GM19099 (cell line): ENCODE data around the gene KRT79.

Source experiments
- POLR2A ChIP-seq: IDR thresholded peaks from 3 replicates; pipeline ENCODE4 v1.6.1; 2011; ENCODE audit warnings: low read depth; ENCODE audit not compliant: insufficient read length; ENCODE audit errors: extremely low read depth

Gene KRT79

DNA sequence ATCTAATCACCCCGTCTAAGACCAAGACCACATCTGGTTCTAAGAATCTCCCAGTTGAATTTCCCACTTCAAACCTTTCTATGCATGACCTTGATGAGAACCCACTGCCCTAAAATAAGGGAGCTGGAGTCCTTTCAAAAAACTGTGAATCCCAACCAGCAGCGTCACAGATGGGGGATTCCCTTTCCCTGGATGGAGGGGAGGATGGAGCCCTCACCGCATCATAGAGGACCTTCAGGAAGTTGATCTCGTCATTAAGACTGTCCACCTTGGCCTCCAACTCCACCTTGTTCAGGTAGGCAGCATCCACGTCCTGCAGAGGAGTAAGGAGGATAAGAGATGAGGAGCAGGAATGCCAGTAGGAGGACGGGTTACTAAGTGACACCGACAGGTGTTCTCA is 24.9 kb downstream of the KRT79 start:
- no peak for TF ChIP-seq POLR2A

DNA sequence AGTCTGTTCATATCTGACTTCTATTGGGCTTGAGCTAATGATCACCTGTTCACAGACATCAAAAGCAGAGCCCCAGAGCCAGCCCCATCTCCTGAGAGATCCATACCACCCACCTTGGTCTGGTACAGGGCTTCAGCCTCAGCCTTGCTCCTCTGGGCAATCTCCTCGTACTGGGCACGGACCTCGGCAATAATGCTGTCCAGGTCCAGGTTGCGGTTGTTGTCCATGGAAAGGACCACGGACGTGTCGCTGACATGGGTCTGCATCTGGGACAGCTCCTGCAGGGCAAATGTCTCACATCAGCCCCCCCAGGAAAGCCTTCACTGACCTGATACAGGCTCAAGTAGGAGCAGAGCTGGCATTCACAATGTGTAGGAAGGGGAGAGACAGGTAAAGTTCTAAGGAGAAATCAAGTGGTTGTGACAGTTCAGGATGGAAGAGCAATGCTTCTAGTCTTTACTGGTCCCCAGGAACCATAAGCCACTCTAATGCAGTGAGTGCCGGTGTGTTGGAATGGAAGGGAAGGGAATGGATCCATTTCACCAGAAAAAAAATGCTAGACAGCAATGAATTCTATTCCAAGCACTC is 25.4 kb downstream of the KRT79 start:
- no peak for TF ChIP-seq POLR2A

DNA sequence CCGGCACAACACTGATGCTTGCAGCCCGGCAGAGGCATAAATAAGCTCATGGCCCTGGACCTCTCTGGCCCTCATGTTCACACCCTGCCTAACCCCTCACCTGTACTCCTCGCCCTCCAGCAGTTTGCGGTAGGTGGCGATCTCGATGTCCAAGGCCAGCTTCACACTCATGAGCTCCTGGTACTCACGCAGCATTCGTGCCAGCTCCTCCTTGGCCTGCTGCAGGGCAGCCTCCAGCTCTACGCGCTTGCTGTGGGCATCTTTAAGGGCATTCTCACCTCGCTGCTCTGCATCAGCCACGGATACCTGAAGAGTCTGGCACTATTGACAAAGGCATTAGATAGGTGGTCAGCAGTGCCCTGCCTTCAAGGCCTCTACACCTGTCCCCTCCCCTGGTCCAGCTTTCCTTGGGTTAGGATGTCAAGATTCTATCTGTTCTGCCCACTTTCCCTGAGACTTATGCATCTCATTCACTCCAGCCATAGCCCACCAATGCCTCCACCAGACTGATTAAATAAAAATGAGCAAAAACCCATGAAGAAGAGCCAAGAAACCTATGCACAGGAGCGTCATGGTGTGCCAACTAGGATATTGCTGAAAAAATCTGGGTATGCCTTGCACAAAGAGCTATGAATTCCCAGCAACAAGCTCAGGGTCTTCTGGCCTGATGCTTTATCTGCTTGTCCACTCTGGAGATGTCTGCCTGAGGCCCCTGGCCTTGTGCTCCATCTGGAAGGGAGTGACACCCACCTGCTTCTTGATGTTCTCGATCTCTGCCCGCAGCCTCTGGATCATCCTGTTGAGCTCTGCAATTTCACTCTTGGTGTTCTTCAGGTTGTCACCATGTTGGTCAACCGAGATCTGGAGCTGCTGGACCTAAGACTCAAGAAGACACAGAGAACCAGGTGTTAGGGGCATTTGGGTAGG is 26.3 kb downstream of the KRT79 start:
- TF ChIP-seq POLR2A, result no peak

DNA sequence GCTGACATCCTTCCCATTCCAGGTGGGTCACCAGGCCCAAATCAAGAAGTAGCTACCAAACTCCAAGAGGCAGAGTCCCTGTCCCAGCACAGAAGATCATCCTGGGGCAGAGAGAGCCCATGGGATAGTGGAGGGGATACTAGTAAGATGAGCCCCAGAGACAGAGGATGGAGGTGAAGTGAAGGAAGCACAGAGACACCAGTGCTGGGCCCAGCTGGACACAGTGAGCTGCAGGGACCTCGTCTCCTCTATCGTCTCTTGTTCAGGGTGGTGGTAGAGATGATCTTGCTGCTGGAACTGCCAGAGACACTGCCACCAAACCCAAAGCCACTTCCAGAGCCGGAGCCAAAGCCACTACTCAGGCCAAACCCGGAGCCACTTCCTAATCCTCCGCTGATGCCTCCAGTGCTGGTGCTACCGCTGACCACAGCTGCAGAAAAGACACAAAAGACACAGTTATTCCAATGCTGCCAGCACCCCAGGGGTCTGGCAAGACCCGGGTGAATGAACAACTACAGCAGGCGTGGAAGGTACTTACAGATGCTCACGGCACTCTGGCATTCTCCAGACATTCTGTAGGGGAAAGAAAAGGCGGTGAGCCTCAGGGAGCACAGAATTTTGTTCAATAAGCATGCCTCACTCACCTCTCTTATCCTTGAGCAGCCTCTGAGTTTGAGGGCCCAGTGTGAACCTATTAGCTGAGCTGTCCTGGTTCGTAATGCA is 27.1 kb downstream of the KRT79 start:
- no peak for TF ChIP-seq POLR2A

DNA sequence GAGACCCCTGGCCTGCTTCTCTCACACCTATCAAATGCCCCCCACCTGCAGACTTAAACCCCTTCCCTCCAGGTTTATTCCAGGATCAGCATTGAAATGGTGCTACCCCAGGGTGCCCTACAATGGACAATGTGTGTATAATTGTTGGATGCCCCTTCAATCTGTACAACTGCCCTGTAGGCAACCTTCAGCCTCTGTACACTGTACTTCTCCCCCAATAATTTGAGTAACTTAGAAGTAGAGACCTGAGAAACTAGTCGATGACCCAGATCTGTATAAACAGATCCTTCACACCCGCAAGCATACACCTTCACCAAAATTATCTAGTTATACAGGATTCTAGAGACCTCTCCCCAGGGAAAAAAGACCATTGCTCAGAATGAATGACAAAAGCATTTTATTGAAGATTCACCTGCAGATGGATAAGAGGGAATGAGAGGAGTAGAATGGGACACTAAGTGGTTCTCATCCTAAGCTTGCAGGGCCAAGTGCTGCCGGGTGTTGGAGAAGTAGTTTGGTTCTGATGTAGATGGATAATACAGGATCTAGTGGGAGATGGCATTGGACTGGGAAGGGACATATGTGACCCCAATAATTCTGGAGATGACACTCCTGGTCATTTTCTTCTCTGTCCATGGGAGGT is 27.8 kb downstream of the KRT79 start:
- TF ChIP-seq POLR2A, result no peak

DNA sequence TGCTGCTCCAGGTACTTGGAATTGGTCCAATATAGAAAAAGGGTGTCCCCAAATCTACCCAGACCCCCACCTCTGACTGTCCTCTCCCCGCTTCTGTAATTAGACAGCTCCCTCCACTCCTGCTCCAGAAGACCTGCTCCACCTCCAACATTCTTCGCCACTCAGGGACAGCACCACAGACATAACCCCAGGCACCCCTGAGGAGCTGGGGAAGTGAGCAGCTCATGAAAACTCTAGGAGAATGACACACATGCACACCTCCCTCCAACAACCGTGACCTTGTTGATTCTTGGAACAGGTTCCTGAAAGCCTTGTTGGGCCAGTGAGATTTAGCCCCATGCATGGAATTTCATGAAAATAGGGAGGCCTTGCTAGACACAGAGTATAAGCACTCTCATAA is 28.4 kb downstream of the KRT79 start:
- TF ChIP-seq POLR2A, result no peak

DNA sequence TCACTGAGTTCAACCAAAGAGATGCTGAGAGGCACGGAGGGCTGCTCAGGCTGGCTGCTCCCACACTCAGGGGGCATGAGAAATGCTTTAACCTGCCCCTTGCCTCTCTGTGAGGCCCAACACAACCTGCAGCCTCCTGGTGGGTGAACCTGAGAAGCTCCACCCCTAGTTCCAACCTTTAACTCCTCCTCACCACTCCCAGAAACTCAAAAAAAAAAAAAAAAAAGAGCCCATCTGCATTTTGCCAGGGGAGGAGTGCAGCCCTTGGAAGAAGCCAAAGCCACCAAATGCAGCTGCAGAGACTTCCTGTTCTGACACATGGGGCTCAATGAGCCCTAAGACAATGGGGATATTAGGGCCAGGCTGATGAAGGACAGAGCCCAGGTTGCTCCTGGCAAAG is 29.1 kb downstream of the KRT79 start:
- no peak for TF ChIP-seq POLR2A

DNA sequence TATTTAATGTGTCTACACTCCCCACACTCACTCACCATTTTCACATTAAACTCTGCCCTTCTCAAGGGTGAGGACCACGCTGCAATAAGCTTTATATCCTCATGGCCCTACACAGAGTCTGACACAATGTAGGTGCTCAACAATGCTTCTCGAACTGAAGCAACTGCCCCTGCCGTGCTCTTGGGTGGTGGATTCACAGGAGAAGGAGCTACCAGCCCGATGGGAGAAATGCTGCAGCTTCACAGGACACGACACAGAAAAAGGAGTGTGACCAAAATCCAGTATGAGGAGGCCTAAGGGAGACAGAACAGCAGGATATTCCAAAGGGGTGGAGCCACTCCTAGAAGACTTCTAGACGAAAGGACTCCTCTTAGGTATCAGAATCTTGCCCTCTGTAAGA is 31.7 kb downstream of the KRT79 start:
- TF ChIP-seq POLR2A, result no peak

DNA sequence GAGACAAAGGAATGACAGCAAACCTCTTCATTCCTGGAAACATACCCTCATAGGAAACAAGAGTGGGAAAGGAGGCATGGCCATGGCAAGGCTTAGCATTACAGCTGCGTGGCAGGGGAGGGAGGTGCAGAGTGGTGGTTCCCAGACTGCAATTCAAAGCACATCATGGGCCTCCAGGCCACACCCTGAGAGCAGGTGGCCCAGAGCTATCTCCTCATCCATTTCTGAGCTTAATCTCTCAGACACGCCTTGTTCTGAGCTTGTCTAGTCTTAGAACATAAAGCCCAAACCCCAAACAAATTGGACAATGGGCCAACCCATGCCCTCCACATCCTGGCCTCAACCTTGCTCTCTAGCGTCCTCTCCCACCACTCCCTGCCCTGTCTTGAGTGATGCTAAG is 32.3 kb downstream of the KRT79 start:
- TF ChIP-seq POLR2A, result no peak

DNA sequence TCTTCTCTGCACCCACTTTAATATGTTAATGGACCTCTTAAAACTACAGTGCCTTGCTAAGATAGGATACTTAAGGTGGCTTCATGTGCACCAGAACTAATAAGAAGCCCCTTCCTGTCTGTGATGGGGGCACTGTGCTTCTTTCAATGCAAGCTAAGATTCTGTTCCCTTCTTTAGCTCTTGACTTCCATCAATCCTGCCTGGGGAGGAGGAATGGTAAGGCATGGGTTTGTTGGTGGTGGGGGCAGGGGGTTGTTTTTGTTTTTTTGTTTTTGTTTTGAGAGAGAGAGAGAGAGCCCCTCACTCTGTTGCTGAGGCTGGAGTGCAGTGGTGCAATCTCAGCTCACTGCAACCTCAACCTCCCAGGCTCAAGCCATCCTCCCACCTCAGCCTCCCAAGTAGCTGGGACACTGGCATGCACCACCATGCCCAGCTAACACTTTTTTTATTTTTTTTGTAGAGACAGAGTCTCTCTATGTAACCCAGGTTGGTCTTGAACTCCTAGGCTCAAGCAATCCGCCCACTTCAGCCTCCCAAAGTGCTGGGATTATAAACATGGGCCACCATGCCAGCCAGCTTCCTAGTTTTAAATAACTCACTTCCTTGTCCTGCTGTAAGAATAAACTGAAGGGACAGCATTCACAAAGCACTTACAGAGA is 33.7 kb downstream of the KRT79 start:
- no peak for TF ChIP-seq POLR2A

DNA sequence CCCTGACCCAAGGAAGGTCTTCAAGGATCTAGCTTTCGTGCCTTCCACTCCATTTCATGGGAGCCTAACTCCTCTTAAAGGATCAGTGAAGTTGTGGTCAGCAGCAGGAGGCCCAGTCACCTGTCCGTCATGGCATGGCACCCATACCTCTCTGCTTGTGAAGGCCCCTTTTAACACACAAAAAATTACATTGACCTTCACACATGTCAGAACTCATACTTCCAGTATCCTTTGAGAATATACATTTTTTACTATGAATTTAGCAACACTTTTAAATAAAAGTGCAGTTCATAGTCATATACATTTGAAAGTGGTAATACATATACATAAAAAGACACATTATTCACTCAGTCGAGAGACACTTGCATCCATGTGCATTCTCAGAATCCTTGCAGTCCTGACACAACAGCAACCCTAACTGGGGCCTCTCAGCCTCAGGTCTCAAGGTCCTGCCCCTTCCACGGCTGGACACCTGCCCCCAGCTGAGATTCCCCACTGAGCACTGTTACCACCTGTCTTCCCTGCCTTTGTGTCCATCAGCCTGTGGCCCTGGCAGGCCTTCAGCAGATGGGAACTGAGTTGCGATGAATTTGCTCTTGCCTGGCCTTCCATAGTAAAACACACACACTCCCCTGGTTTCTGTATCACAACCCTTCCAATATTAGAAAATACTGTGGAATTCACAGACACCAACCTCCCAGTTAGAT is 34.5 kb downstream of the KRT79 start:
- no peak for TF ChIP-seq POLR2A

DNA sequence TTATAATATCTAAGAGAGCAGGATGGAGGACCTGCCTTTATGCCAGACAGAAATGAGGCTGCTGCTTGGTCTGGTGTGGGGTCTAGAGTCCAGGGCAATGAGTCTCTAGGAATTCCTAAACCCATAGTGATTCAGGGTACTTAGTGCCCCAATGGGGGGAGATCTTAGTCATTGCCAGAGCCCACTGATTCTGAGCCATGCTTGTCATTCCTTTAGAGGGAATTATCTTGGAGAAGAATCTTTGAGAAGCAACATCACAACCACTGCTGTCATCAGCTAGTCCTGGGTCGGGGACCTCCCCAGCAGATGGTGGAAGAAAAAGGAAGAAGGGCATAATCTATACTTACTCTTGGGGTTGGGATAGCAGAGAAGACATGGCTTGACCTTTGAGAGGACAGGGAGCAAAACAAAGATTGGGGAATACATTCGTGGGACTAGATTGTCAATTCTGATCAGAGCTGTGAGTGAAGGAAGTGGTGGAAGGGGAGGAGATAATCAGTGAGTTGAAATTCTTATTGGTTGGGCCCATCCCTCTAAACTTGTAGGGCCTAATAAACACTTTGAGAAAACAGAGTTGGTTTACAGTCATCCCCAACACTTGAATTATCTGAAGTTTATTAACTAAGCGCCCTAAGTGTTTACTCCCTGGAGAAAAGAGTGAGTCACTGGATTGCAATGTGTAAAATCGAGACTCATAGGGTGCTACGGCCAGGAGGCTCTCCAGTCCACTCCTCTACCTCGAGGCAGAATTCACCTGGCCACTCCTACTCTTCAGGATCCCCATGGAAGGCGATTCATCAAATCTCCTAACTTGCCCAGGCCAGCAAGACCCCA is 35.2 kb downstream of the KRT79 start:
- no peak for TF ChIP-seq POLR2A

DNA sequence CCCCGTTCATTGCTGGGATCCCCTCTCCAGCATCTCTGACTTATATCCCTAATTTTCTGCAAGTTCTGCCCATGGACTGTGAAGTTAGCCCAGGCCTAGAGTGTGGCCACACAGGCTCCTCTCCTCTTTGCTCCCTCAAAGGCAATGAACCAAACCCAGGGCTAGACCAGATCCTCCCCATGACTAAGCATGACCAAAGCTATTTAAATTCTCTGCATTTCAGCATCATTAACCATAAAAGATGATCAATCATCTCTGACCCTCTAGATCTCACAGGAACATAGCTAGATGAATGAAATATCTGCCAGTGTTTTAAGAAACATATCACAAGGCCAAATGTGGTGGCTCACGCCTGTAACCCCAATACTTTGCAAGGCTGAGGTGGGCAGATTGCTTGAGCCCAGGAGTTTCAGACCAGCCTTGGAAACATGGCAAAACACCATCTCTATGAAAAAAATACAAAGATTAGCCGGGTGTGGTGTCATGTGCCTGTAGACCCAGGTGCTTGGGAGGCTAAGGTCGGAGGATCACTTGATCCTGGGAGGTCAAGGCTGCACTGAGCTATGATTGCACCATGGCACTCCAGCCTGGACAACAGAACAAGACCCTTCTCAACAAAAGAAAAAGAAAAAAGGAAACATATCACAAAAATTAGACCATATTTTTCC is 36.0 kb downstream of the KRT79 start:
- TF ChIP-seq POLR2A, result no peak
